IMR-90 (cell line): Measurements from ENCODE around the gene ZNF366.

Source experiments
- CTCF ChIP-seq: conservative IDR thresholded peaks from 2 replicates; pipeline ENCODE4 v1.5.1; 2012; ENCODE audit warnings: mild to moderate bottlenecking, low read depth, low read length, improper control_type of control experiment
- POLR2A ChIP-seq: IDR thresholded peaks from 2 replicates; pipeline ENCODE4 v1.6.1; 2012; ENCODE audit warnings: mild to moderate bottlenecking, low read depth, low read length

- TF ChIP-seq POLR2A (no peak), CTCF (no peak)
These were observed 52.2 kb downstream of the ZNF366 start for GRCh38 chr5:72454996-72455395.
